HG03064 (cell line): ENCODE measurements around the gene CAMSAP1.
"Not testable (repeated sequence)": the region's sequence is repeated elsewhere in the genome, so short reads cannot be mapped to it uniquely, and the experiment has no call there.

Experiments used
- ATAC-seq: cut with Tn5 transposase; IDR thresholded peaks from one replicate; pipeline ENCODE4 v1.9.1; 2021; ENCODE audit warnings: low read depth; ENCODE audit not compliant: unreplicated experiment

The CAMSAP1 gene

DNA sequence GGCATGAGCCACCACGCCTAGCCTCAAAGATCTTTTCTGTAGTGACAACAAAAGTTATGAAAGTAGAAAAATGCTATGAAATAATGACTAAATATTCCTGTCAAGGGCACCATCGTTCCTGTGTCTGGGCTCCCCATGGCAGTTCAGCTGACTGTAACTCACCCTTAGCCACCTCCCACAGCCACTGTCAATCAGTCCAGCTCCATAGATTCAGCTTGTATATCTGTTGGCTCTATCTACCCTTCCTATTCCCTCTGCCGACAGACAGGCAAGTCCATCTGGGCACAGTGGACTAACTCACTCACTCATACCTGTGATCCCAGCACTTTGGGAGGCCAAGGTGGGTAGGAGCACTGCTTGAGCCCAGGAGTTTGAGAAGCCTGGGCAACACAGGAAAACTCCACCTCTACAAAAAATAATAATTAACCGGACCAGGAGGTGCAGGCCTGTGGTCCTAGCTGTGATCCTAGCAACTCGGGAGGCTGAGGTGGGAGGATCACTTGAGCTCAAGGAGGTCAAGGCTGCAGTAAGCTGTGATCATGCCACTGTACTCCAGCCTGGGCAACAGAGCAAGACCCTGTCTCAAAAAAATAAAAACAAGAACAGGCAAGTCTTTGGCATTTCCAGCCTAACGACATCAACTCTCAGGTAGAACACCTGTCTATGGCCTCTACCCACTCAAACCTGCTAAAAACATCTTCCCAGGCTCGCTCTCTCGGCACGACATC lies 6.2 kb downstream of the CAMSAP1 start:
- no peak for ATAC-seq

DNA sequence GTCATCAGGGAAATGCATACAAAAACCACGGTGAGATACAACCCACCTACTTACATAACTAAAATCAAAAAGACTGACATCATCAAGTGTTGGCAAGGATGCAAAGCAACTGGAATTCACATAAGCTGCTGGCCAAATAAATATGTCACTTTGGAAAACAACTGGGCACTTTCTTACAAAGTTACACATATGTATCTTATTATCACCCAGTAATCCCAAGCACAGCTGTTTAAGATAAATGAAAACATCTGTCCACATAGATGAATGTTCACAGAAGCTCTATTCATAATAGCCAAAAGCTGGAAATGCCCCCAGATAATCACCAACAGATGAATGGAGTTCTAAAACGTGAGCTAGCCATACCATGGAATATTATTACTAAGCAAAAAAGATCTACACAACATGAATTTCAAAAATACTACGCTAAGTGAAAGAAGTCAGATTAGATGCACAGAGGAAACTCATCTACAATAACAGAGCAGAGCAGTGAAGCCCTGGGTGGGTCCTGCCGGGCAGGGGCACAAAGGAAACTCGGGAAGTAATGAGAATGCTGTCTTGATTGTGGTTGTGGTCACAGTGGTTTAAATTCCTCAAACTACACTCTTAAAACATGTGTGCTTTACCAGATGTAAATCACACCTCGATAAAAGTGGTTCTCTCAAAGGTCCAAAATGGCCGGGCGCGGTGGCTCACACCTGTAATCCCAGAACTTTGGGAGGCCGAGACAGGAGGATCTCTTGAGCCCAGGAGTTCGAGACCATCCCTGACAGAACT lies 8.5 kb downstream of the CAMSAP1 start:
- ATAC-seq = no peak

DNA sequence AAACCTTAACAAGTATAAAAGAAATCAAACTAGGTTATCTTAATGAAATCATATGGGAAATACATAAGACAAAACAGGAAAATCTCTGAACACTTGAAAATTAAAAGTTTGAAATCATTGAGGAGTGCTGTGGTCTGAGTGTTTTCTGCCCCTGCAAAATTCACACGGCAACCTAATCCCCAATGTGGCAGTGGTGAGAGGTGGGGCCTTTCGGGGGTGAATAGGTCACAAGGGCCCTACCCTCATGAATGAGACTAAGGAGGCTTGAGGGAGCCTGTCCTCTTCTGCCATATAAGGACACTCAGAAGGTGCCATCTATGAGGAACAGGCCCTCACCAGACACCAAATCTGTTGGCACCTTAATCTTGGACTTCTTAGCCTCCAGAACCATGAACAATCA lies 10.7 kb downstream of the CAMSAP1 start:
- no peak for ATAC-seq

DNA sequence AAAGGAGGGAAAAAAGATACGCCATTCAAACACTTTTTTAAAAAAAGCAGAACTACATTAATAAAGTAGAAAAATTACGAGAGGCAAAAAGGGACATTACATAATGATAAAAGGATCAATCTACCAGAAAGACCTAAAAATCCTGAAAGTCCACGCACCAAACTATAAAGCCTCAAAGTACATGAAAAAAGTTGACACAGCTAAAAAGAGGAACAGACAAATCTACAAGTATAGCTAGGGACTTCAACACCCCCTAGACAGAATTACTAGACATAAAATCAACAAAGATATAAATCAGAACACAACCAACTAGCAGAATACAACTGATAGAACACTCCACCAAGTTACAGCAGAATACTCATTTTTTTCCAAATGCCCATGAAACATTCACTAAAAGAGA lies 11.1 kb downstream of the CAMSAP1 start:
- ATAC-seq = no peak

DNA sequence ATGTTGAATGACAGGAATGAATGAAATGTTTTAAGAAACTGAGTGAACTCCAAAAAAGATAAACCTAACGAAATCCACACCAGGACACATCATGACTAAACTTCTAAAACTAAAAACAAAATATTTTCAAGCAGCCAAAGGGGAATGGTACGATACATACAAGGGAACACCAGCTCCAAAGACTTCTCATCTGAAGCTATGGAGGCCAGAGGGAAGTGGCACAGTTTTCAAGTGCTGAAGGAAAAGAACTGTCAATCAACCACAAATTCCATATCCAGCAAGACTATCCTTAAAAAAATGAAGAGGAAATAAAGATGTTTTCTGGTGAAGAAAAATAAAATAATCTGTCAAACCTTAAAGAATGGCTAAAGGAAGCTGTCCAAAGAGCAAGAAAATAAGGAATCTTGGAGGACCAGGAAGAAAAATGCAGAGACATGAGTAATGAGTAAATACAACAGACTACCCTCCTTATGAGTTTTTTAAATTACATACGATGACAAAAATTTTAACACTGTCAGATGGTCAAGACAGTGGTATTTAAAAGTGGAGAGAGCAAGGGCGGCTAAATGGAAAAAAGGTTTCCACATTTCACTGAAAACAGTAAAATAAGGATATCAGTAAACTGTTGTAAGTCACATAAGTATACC lies 12.0 kb downstream of the CAMSAP1 start:
- ATAC-seq = no peak

DNA sequence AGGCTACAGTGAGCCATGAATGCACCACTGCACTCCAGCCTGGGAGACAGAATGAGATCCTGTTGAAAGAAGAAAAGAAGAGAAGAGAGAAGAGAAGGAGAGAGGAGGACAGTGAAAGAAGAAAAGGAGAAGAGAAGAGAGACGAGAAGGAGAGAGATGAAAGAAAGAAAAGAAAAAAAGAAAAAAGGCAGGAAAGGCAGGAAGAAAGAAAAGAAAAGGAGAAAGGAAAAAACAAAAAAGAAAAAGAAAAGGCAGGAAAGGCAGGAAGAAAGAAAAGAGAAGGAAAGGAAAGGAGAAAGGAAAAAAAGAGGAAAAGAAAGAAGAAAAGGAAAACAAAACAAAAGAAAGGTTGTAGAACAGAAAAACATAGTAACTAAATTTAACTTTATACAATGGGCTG lies 14.2 kb downstream of the CAMSAP1 start:
- no peak for ATAC-seq

DNA sequence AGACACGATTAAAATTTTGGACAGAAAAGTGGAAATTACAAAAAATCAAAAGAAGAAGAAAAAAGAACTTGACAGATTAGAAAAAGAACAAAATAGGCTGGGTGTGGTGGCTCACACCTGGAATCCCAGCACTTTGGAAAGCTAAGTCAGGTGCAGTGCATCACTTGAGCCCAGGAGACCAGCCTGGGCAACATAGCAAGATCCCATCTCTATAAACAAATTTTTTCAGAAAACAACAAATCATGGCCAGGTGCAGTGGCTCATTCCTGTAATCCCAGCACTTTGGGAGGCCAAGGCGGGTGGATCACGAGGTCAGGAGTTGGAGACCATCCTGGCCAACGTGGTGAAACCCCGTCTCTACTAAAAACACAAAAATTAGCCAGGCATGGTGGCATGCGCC lies 15.0 kb downstream of the CAMSAP1 start:
- ATAC-seq = not testable (repeated sequence)

DNA sequence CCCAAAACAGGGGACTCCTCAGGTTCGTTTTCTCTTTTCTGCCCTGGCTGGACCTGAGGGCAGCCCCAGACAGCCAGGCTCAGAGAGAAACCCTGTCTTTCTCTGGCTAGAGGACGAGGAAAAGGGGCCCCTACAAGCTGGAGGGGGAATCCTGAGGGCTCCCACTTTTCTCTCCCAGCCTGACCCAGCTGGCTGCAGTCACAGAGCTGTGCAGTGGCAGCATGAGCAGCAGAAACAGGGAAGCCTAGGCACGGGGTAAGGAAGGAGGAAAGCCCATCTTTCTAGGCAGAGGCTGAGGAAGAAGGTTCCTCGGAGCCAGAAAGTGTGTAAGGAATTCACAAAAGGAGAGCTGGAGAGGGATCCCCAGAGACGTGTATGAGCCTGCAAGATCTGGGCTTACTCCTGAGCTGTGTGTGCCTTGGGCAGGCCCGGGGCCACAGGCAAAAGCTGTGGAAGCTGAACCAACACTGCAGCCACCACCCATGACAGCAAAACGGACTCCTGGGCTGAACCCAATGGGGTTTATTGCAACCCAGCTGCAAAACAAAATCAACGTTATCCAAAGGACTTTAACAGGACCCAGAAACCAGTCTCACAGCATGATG lies 16.2 kb downstream of the CAMSAP1 start:
- ATAC-seq = no peak

DNA sequence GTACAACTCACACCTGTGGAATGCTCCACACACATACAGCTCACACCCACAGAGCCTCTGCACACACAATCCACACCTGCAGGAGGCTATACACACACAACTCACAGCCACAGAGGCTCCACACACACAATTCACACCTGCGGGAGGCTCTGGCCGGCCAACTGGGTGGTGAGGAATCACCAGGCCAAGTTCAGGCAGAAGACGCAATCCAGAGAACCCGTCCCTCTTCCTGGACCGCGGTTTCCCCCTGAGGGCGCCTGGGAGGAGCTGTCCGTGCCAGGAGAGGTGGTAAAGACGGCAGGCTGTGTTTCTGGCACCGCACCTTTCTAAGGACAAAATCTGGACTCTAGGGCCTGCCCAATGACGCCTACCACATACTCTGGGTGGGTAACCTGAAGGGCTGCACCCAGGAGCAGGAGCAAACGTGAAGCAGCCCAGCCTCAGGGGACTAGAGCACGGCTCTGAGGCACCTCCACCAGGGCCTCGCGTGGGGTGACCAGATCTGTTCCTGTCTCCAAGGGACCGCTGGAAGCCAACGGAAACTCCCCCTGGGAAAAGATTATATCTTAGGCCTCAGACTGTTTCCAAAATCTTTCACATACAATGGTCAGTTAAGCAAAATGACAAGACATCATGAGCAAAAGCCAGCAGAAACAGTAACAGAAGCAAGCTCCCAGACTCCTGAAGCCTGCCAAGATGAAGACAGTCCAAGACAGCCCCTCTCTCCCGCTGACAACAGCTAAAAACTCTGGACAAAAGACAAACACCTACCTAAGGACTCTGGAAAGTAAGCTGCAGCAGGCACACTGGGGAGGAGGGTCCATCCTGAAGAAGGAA lies 16.9 kb downstream of the CAMSAP1 start:
- no peak for ATAC-seq

DNA sequence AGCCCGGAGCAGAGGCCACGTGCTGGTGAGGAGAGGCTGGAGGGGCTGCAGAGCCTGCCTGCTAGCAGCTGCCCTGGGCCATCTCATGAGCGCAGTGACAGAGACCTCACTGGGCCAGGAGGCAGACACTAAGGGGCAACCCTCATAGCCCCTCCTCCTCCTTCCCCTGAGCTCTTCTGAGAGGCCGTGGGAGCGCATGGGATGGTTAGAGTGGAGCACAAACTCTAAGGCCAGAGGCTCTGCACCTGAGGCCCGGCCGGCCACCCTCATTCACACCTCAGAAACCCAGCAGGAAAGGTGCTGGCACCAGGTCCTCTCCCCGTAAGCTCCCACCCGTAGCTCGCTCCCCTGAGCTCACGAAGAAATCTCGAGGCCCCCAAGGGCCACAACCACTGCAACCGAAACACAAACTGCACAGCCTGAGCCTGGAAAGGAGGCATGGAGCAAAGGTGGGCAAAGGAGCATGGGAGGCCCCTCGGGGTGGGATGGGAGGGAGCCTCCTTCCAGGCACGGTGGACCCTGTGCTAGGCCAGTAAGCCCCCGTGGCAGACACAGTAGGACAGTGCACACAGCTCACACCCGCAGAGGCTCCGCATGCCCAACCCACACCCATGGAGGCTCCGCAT lies 17.7 kb downstream of the CAMSAP1 start:
- ATAC-seq = no peak

DNA sequence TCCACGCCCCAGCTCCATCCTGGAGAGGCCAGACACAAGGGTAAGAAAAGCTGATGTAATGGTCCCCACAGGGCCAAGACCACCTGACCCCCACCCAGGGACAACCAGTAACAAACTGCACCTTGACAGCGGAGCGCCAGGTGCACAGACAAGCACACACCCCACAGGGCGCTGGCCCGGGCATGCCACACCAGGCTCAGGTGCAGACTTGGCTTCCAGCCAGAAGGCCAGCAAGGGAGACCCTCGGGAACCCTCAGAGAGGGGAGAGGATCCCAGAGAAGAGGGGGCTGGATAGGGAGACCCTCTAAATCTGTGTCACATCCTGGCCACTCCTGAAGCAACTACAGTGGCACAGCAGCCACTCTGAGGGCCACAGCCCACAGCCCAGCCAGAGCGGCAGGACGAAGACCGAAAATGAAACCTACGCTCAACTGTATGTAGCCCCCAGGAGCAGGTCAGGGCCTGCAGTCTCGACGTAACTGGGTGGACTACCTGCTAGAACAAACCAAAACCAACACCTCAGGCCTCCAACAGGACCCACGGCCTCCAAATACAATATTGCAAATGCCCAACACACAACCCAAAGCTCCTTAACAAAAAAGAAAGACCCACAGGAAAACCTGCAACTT lies 18.5 kb downstream of the CAMSAP1 start:
- no peak for ATAC-seq

DNA sequence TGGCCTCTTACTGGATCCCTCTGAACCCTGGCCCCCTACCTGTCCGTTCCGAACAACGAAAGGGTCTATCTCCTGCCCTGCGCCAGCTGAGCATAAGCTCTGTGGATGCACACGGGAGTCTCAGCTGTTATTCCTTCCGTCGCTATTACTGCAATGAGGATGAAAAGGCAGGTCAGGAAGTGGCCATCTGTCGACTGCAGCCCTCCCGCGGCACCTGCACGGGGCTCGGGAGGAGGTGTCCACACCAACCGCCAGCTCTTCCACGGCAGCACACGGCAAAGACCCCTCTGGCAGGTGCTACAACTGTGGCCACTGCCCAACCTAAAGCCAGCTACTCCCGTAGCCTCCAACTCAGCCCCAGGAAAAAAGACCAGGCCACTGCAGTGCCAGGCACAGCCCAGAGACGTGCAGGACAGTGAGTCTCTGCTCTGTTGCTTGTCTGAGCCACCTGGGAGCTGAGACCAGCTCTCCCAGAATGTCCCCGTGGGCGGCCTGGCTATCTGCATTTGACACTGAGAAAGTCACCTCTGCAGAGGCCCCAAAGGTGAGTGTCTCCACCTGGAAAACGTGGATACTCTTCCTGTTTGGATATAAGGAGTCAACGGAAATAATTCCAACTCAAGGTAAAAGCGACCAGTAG lies 19.1 kb downstream of the CAMSAP1 start:
- ATAC-seq = no peak

DNA sequence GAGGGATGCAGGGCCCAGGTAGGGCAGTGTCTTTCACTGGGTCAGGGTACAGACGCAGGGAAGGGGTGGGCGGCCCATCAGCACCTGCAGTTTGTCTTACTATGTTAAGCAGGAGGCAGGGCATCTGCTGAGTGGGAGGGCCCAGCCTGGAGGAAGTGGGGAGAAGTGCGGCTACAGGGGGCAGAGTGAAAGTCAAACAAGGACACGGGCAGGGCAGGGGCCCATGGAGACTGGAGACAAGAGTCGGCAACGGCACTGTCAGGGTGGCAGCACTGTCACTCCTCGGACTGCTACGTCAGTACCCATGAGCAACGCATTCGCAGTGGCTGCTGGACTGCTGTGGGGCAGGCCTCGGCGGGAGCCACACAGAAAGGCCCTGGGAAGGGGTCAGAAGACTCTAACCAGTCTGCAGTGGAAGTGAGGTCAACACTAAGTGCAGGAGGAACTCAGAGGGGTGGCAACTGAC lies 19.7 kb downstream of the CAMSAP1 start:
- no peak for ATAC-seq

DNA sequence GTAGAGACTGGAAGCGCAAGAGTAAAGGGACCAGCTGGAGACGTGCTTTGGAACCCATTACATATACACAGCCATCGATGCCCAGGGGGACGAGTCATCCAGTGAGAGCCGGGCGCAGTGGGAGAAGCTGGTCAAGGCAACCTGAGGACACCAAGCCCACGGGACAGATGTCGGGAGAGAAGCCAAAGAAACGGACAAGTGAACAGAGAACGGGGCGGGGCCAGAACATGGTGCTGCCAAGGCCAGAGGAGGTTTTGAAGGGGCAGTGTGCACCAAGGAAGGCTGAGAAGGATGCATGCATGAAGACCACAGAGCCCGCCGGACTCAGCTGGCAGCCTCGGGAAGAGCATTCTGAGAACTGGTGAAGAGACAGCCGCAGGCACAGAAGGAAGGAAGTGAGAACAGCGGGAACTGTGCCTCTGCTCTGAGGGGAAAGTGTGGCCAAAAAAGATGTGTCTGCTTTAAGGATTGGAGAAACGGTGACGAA lies 20.3 kb downstream of the CAMSAP1 start:
- ATAC-seq = no peak

DNA sequence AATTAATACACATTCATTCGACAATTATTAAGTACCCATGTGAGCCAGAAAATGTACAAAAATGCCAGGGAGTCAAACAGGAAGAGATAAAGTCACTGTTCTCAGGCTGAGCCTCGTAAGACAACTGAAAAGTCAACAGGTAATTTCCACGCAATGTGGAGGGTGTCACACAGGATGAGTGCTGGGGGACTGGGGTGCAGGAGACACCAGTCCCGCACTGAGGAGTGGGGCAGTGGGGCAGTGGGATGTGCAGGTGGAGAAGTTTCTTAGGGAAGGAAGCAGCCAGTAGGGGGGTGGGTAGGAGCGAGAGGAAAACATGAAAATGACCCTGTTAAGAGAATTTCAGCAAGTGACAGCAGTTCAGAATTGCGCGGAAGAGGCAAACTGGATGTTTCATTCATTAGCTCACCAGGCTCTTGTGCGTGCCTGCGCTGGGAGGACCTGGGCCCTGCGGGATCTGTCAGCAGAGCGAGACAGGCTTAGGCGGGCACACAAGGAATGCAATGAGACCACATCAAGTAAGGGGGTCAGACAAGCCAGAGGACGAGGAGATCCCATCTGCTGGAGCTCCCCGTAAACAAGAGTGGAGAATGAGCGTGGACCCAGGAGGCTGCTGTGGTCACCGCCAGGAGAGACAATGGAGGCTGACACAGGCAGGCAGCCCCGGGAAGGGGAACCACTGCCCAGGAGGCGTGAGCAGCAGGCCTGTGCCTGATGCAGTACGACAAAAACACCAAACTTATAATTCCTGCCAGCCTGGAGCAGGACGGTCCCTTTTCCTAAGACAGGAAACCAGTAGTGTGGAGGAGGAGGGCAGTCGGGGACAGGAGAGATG lies 21.0 kb downstream of the CAMSAP1 start:
- ATAC-seq = no peak

DNA sequence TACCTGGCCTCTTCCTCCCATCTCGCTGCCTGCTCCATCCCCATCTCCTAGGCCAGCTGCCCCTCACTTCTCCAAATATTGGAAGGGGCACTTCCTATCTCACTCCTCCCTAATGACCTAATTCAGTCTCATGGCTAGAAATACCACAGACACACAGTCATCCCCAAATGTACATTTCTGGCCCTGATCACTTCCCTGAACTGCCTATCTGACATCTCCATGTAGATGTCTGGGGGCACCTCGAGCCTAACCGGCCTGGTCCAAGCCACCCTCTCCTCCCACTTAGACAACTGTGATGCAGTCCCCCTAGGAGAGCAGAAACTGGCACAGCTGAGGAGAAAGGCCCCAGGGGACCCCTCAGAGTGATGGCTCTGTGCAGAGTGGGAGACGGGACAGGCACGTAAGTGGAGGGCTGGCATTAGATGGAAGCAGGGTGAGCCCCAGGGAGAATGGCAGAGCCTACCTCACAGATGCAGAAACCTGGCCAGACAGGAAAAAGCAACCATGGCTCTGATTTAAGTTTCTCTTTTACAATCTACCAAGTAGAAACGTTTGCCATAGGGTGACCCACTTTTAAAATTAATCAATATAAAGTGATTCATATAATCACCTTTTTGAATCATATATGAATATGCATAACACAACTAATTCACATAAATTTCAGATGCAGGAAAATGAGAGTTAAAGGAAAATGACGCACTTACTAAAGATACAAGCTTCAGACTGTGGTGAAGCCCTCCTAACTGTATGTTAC lies 22.1 kb downstream of the CAMSAP1 start:
- ATAC-seq = no peak

DNA sequence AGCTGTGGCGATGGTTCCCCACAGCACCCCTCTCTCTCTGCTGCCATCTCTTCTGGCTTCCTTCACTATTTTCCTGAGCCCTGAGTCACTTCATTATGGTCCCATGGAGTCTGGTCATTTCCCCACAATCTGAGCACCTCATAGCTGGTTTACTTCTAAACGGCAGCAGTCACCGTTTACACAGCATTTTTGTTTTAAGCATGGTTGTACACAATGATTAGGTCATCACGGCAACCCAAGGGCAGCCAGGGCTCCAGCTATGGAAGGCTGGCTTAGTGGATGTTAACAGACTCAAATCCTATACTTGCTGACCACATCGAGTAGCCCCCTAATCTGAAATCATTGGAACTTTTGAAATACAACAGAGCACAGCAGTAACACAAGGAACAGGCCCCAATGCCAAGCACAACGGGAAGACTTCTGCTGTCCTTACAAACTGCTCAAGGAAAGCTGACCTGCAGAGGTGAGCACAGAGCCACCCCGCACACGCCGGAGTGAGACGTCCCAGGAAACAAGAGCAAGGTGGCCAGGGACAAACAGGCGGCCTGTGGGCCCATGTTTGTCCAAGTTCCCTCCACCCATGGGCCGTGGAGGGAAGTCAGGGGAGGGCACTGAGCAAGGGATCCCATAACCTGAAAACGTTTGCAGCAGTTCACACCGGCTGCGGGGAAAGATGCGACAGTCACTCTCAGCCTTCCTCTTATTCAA lies 22.9 kb downstream of the CAMSAP1 start:
- ATAC-seq = no peak
